GM11168 (cell line): ENCODE data around the gene FAM98A.

ENCODE experiments used
- in situ Hi-C: fragments of 300-500 bp; cut with MboI; formaldehyde crosslinking; loops from one replicate; pipeline ENCODE4 v1.12.0; 2022; ENCODE audit warnings: low sequenced_read_pairs; ENCODE audit not compliant: unreplicated experiment

FAM98A gene

GRCh38 chr2:33598561-33599174 lies 431 bp downstream of the FAM98A start:
- in situ Hi-C loops: no loop called here

DNA sequence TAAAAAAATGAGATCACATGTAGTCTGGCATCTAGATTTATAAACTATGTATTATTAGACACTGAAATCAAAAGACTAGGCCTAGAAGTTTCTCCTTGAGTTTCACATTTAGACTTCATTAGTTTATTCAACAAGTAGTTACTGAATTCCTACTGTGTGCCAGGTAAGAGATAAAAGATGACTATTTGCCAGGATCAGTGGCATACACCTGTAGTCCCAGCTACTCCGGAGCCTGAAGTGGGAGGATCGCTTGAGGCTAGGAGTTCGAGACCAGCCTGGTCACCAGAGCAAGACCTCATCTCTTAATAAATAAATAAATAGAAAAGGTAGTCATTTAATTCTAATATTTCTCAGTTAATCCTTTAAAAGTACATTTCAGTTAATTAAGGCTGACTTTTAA lies 2.1 kb downstream of the FAM98A start:
- in situ Hi-C loops: no loop called here

GRCh38 chr2:33595385-33595784 lies 3.7 kb downstream of the FAM98A start:
- in situ Hi-C loops: no loop called here

- in situ Hi-C loops: no loop called here
These were observed 9.7 kb downstream of the FAM98A start for GRCh38 chr2:33589444-33589843.

GRCh38 chr2:33588232-33588631 lies 10.9 kb downstream of the FAM98A start:
- in situ Hi-C loops: no loop called here

- in situ Hi-C loops: no loop called here
These were observed 12.3 kb downstream of the FAM98A start for GRCh38 chr2:33586766-33587165.

DNA sequence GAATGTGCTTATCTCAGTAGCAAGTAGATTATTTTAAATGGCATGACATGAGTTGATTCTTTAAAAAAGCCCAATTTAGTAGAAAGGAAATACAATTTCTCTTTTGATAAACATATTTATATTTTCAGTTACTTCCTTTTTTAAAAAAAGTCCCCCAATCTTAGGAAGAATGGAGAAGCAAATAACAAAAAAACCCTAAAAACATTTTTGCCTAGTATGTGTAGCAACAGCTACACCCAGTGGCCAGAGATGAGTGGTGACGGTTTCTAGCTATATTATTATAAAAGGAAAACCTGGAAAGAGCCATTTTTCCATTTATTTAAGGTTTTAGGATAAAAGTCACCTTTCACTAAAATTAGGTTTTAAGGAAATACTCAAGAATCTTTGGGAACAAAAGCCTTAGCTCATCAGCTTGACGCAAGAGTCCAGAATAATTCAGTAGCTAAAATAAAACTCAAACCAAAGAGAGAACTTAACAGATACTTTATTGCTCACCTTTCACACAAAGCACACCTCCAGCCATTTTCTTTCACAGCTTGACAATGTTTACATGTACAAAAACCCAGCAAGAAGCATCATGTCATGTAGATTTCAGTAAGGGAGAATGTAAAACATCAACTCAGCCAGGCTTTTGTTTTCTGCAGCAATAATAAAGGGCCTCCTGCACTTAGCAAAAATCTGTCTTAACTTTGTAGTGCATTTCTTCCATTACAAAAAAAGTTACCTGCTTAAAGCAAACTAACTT lies 15.7 kb downstream of the FAM98A start:
- in situ Hi-C loops: no loop called here

GRCh38 chr2:33581872-33582271 lies 17.2 kb downstream of the FAM98A start:
- in situ Hi-C loops: no loop called here

GRCh38 chr2:33579227-33579626 lies 19.9 kb downstream of the FAM98A start:
- in situ Hi-C loops: no loop called here

DNA sequence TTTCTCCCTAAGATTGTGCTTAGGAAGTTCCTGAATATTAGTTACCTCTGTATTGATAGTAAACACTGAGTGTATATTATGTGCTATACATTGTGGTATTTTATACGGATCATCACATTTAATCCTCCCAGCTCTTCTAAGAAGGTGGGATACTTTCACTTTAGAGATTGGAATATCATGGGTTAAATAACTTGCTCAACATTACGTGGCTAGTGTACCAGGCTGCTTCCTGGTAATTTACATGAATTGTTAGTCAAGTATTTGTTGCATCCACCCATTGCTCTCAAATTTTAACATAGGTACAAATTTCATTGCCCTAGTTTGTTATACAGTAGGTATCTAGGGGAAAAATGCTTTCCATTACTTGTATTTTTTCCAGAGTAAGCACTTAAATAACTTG lies 21.4 kb downstream of the FAM98A start:
- in situ Hi-C loops: no loop called here

DNA sequence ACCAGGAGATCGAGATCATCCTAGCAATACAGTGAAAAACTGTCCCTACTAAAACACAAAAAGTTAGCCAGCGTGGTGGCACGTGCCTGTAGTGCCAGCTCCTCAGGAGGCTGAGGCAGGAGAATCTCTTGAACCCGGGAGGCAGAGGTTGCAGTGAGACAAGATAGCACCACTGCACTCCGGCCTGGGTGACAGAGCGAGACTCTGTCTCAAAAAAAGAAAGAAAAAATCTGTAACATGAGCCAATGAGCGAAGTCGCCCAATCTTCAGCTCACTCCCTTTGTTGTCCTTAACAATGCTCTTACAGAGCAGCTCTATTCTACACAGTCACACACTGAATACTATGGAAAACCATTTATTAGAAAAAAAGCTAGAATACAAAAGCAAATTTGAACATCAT lies 22.0 kb downstream of the FAM98A start:
- in situ Hi-C loops: no loop called here

GRCh38 chr2:33573657-33574056 lies 25.4 kb downstream of the FAM98A start:
- in situ Hi-C loops: no loop called here

- in situ Hi-C loops: no loop called here
These were observed 28.4 kb downstream of the FAM98A start for GRCh38 chr2:33570681-33571080.

DNA sequence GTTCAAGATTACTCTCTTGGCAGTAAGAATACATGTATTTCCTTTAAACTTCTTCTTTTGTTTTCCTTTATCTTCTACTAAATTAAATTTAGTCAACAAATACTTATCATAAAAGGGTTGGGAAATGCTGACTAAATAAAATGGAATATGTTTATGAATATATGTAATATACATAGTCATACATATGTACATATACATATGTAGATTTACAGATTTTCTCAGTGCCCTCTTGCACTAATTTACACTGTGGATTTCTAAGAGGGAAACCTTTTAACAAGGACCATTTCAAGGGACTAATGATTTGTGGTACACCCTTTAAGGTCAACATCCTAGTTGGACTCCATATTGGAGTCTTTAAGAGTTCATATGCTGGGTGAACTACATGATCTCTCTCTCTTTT lies 37.2 kb downstream of the FAM98A start:
- in situ Hi-C loops: no loop called here

- in situ Hi-C loops: no loop called here
These were observed 39.1 kb downstream of the FAM98A start for GRCh38 chr2:33560017-33560416.

DNA sequence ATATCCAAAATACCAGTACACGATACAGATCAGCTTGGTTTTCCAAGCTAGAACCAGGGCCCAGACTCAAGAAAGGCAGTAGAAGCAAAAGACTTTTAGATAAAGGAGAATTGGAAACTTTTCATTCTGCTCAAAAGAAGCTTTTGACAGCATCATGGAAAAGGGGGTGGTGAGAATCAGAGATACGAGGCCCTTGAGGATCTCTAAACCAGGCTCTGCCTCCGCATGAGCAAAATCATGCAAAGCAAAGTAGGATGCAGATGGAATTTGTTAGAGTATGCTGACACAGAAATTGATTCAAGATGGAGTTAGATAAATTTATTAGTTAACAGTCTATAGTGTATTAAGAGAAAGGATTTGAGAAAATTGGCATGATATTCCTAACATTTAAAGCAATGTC lies 39.8 kb downstream of the FAM98A start:
- in situ Hi-C loops: no loop called here

DNA sequence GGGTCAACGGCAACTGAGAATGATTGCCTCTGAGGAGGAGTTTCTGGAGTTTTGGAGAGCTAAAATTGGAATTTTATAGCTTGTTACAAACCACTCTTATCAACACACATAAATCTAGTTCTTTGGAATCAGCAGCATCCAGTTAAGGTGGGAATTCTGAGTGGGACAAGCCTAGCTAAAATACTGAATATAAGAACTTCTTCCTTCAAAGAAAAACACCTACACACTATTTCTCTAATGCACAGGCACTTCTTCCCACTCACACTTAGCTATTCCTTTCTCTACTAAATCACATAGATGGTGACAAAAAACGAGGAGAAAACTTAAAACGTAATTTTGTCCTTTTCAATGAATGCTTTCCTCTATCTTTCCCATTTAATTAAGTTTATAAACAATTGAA lies 43.4 kb downstream of the FAM98A start:
- in situ Hi-C loops: no loop called here

- in situ Hi-C loops: no loop called here
These were observed 46.2 kb downstream of the FAM98A start for GRCh38 chr2:33552758-33553461.

- in situ Hi-C loops: no loop called here
These were observed 48.9 kb downstream of the FAM98A start for GRCh38 chr2:33550206-33550605.

DNA sequence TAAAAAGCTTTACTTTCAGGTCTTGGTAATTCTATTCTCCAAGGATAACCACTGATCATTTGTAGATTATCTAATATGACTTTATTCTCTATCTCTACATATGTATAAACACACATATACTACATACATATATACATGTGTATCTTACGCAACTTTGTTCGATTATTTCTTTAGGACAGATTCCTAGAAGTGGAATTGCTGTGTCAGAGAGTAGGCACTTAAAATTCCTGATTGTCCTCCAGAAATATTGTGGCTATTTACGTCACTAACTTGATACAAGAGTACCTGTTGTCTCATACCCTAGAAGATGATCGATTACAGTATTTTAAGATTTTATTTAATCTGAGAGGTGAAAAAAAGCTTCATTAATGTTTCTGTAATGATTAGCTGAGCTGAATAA lies 57.9 kb downstream of the FAM98A start:
- in situ Hi-C loops: no loop called here

- in situ Hi-C loops: no loop called here
These were observed 63.7 kb downstream of the FAM98A start for GRCh38 chr2:33535421-33535820.
